ENCODE results near the gene PODXL. TPM values are rescaled to one million over a fixed set of nuclear protein-coding genes. Genes with fewer than 3 reads are reported as not detected.

The PODXL gene
- total RNA-seq, 1 experiment from 2014 or later = 727 TPM

GRCh38 chr7:131568510-131568909 is 12.1 kb upstream of the PODXL start:
- H3K4me1 Mint-ChIP-seq = peaks cover 29 to 33% of the 10 kb centered on the region in 2 experiments
- no peak overlapping the region for H3K27ac Mint-ChIP-seq
- no peak overlapping the region for H3K56ac ChIP-seq (ENCODE audit: insufficient read length, low read depth, low read length)
- no peak overlapping the region for H3K4me2 ChIP-seq (ENCODE audit: insufficient read depth, insufficient read length, low read length)
- no peak overlapping the region for H3T11ph ChIP-seq (ENCODE audit: low read length)
- no peak overlapping the region for H2BK5ac ChIP-seq (ENCODE audit: insufficient read length, low read length)
- no peak overlapping the region for H4K91ac ChIP-seq (ENCODE audit: insufficient read length, low read depth, low read length)
- H3K23me2 ChIP-seq (ENCODE audit: insufficient read length, low read depth, low read length, poor library complexity, severe bottlenecking) = no peaks in the 10 kb centered on the region
- H3K27me3 ChIP-seq (ENCODE audit: insufficient read depth, low read length) = no peaks in the 10 kb centered on the region
- no peaks in the 10 kb centered on the region for H3K79me1 ChIP-seq (ENCODE audit: insufficient read depth, low read depth, low read length, poor library complexity, severe bottlenecking)
- H3K27me3 Mint-ChIP-seq (ENCODE audit: low read depth) = no peaks in the 10 kb centered on the region; the same call in none of the 2 replicates
- H3K9ac ChIP-seq (ENCODE audit: extremely low read depth, insufficient read length, low read length) = no peak overlapping the region
- H3K9me3 ChIP-seq (ENCODE audit: control insufficient read depth, low read depth, low read length) = no peaks in the 10 kb centered on the region
- no peaks in the 10 kb centered on the region for H4K20me1 ChIP-seq (ENCODE audit: control insufficient read depth, insufficient read depth, insufficient read length)
- H2BK120ac ChIP-seq (ENCODE audit: low read depth, low read length, poor library complexity, severe bottlenecking) = no peak overlapping the region
- H2BK15ac ChIP-seq (ENCODE audit: low read depth, low read length) = no peak overlapping the region
- H3K9me3 Mint-ChIP-seq = no peaks in the 10 kb centered on the region
- TF ChIP-seq CTCF (conservative IDR thresholded peaks at IDR 0.05) = no peak
- no peak for DNase-seq
- no peak overlapping the region for H3K23ac ChIP-seq (ENCODE audit: insufficient read length, low read depth, low read length)
- no peak overlapping the region for H4K8ac ChIP-seq (replicated peaks; ENCODE audit: insufficient read length, low read depth, low read length)
- no peaks in the 10 kb centered on the region for H3K36me3 Mint-ChIP-seq (ENCODE audit: insufficient read depth in 1 of 3, low read depth in 3 of 3)
- H3K14ac ChIP-seq (ENCODE audit: insufficient read depth, low read length) = no peak overlapping the region
- no peak overlapping the region for H3K4me3 Mint-ChIP-seq
- no peaks in the 10 kb centered on the region for H3K79me2 ChIP-seq (ENCODE audit: insufficient read depth, low read length)
- H4K5ac ChIP-seq (ENCODE audit: insufficient read length, low read depth, low read length) = no peak overlapping the region
- H3K27ac ChIP-seq (ENCODE audit: insufficient read length, low read depth, low read length) = no peak overlapping the region
- H3K4ac ChIP-seq (ENCODE audit: low read depth, low read length) = no peak overlapping the region
- no peak overlapping the region for H2AK5ac ChIP-seq (ENCODE audit: insufficient read length, low read length)
- H3K18ac ChIP-seq (ENCODE audit: insufficient read length, low read depth, low read length) = no peak overlapping the region
- no peak overlapping the region for H2AFZ ChIP-seq (ENCODE audit: low read length)
- no peak overlapping the region for H2BK20ac ChIP-seq (ENCODE audit: low read depth, low read length, poor library complexity, severe bottlenecking)
- no peak overlapping the region for H2BK12ac ChIP-seq (ENCODE audit: insufficient read length, low read depth, low read length)
- no CpG with 5 or more reads among the region's 6 CpGs for WGBS (ENCODE audit: extremely low coverage, insufficient read length, low lambda C conversion rate)
- H3K4me1 ChIP-seq (ENCODE audit: insufficient read depth, low read length) = 0 out of 2 replicates have a peak, but pooled peaks cover 5% of the 10 kb centered on the region
